Rectal smooth muscle tissue (tissue), 1 donor: ENCODE data around the gene UBE4B.
"Not testable (repeated sequence)": the region's sequence is repeated elsewhere in the genome, so short reads cannot be mapped to it uniquely, and the experiment has no call there.

ENCODE experiments used
- H3K27ac ChIP-seq: one replicate; pipeline ENCODE4 v1.7.0; 2013; ENCODE audit warnings: low read depth, low read length, inconsistent platforms
- H3K27me3 ChIP-seq: one replicate; pipeline ENCODE4 v1.7.0; 2013; ENCODE audit warnings: low read length; ENCODE audit not compliant: control insufficient read depth, insufficient read depth
- H3K36me3 ChIP-seq: one replicate; pipeline ENCODE4 v1.7.0; 2013; ENCODE audit warnings: low read length; ENCODE audit not compliant: control insufficient read depth, insufficient read depth
- H3K4me1 ChIP-seq: one replicate; pipeline ENCODE4 v1.7.0; 2013; ENCODE audit warnings: low read length; ENCODE audit not compliant: control insufficient read depth, insufficient read depth
- H3K4me3 ChIP-seq: one replicate; pipeline ENCODE4 v1.7.0; 2013; ENCODE audit warnings: low read length
- H3K9ac ChIP-seq: one replicate; pipeline ENCODE4 v1.7.0; 2013; ENCODE audit warnings: low read length

The UBE4B gene

DNA sequence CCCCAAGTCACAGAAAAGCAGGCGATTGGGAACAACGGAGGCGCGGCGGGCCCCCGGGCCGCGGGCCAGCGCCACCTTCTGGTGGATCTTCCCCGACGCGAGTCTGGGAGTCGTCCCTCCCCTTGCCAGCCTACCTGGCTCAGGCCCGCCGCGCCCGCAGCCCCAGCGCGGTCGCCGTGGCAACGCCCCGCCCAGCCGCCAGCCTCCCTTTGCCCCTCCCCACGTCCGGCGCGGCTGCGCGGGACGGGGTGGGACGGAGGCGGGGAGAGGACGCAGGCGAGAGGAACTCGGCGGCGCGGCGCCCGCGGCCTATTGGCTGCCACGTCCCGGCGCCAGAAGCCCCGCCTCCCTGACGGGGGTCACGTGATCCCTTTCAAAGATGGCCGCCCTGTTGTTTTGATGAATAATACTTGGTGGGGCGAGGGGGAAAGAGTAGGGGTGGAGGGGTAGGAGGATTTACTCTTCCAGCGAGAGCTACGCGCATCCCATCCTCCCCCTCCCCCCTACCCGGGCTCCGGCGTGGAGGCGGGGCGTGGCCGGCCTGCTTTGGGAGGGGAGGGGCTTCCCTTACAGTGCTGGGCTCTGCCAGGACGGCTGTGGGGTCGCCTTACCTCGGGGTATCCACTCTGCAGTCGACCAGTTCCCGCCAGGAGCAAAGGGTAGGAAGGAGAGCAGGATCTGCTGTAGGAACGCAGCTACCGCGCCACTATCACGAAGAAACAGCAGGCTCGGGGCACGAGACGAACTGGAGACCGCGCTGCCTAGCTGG, at the start of gene UBE4B:
UBE4B (plus strand) TSS at position 369 of the 769 bp plus-strand sequence. CDS start 713 bp downstream, outside the sequence.
- peak within 1 kb of the TSS; percentile 77 for H3K9ac ChIP-seq
- no peaks in the 10 kb centered on the region for H3K27me3 ChIP-seq
- peak within 1 kb of the TSS; percentile 95 for H3K4me3 ChIP-seq
- H3K4me1 ChIP-seq, result peaks cover 5% of the 10 kb centered on the region
- peaks cover 3% of the 10 kb centered on the region for H3K36me3 ChIP-seq
- peak within 1 kb of the TSS; percentile 98 for H3K27ac ChIP-seq

GRCh38 chr1:9984253-9984652, 48.5 kb upstream of the UBE4B start:
- H3K4me1 ChIP-seq, result no peaks in the 10 kb centered on the region
- H3K36me3 ChIP-seq, result peaks cover 7% of the 10 kb centered on the region
- H3K27ac ChIP-seq, result no peak overlapping the region
- no peak overlapping the region for H3K9ac ChIP-seq
- no peak overlapping the region for H3K4me3 ChIP-seq
- no peaks in the 10 kb centered on the region for H3K27me3 ChIP-seq

DNA sequence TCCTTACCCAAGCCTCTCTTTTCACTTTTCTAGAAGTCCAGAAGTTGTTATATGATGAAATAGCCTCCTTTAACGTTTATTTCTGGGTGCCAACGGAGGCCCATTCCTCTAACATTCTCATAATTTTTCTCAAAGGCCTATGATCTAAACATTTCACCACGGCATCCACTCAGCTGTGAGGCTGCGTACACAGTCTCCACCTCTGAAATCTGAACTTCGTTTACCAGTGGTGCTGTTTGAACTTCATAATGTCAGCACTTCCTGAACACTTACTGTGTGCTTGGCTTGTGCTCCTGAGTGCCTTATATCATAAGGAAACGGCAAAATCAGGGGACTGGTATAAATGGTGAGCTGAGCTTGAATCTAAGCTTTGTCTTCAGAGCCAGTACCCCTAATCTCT, 47.8 kb upstream of the UBE4B start:
- H3K4me3 ChIP-seq, result no peak overlapping the region
- H3K27ac ChIP-seq, result no peak overlapping the region
- peaks cover 7% of the 10 kb centered on the region for H3K36me3 ChIP-seq
- no peaks in the 10 kb centered on the region for H3K4me1 ChIP-seq
- H3K9ac ChIP-seq, result no peak overlapping the region
- no peaks in the 10 kb centered on the region for H3K27me3 ChIP-seq

DNA sequence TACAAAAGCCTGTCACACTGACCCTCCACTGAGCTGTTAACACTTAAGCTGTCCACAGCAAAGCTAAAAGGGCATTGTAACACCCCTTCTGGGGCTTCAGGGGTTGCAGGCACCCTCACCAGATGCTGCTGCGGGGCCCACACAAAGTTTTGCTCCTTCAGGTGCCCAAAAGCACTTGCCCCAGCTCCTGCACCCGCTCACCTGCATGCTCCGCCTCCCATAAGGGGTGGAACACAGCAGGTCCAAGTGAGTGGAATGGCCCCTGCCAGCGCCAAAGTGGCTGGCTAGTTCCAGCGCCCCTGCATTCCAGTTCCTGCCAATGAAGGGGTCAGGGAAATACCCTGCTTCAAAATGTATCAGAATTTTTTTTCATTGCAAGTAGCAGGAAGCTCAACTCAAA, 43.0 kb upstream of the UBE4B start:
- Histone ChIP-seq H3K27me3 (no peaks in the 10 kb centered on the region), H3K27ac (no peak overlapping the region), H3K4me3 (no peak overlapping the region), H3K36me3 (no peaks in the 10 kb centered on the region), H3K4me1 (no peaks in the 10 kb centered on the region), H3K9ac (no peak overlapping the region)

DNA sequence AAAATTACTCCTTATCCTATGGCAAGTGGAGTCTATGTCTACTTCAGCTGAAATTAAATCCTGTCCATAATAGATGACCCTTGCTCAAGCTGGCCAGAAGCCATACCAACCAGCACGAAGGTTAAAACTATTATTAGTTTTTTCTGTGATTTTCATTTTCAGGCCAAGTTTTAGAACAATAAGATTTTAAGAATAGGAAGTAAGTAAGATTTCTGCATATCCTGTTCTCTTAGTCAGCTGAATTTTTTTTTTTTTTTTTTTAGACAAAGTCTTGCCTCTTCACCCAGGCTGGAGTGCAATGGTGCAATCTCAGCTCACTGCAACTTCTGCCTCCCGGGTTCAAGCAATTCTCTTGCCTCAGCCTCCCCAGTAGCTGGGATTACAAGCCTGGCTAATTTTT, 41.8 kb upstream of the UBE4B start:
- Histone ChIP-seq H3K27me3 (no peaks in the 10 kb centered on the region), H3K4me3 (no peak overlapping the region), H3K4me1 (no peaks in the 10 kb centered on the region), H3K27ac (no peak overlapping the region), H3K9ac (no peak overlapping the region), H3K36me3 (no peaks in the 10 kb centered on the region)

GRCh38 chr1:9992910-9993309, 39.8 kb upstream of the UBE4B start:
- H3K4me3 ChIP-seq, result no peak overlapping the region
- no peaks in the 10 kb centered on the region for H3K4me1 ChIP-seq
- H3K36me3 ChIP-seq, result no peaks in the 10 kb centered on the region
- H3K27me3 ChIP-seq, result peaks cover 2% of the 10 kb centered on the region
- no peak overlapping the region for H3K27ac ChIP-seq
- no peak overlapping the region for H3K9ac ChIP-seq

DNA sequence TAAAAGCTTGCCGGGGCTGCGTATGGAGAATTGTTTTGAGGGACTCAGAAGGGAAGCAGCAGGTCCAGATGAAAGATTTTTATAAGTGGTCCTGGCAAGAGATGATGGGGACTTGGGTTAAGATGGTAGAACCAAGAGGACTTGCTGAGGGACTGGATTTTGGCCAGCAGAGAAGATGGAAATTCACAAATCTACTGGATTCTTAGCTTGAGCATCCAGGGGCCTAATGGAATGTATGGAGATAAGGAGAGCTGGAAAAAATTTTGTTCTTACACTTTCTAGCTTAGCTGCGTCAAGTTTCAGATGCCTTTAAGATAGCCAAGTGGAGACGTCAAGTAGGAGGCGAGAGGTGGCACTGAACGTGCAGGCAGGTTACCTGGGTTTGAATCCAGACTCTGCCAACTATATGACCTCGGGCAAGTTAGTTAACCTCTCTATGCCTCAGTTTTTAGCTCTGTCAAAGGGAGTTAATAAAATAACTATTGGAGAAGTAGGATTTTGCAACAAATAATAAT, 39.1 kb upstream of the UBE4B start:
- Histone ChIP-seq H3K4me3 (no peak overlapping the region), H3K27ac (no peak overlapping the region), H3K27me3 (peaks cover 2% of the 10 kb centered on the region), H3K4me1 (no peaks in the 10 kb centered on the region), H3K36me3 (no peaks in the 10 kb centered on the region), H3K9ac (no peak overlapping the region)

GRCh38 chr1:9996624-9997582, 35.9 kb upstream of the UBE4B start, which contains the start of gene RBP7:
Gene RBP7, plus strand, starts transcription at chr1:9997228. Its CDS starts 31 bp downstream, at chr1:9997259.
- Histone ChIP-seq H3K4me3 (peak within 1 kb of the TSS; percentile 48), H3K27ac (no peak within 1 kb of the TSS), H3K27me3 (peaks cover 2% of the 10 kb centered on the region), H3K4me1 (no peaks in the 10 kb centered on the region), H3K36me3 (no peaks in the 10 kb centered on the region), H3K9ac (no peak within 1 kb of the TSS)

DNA sequence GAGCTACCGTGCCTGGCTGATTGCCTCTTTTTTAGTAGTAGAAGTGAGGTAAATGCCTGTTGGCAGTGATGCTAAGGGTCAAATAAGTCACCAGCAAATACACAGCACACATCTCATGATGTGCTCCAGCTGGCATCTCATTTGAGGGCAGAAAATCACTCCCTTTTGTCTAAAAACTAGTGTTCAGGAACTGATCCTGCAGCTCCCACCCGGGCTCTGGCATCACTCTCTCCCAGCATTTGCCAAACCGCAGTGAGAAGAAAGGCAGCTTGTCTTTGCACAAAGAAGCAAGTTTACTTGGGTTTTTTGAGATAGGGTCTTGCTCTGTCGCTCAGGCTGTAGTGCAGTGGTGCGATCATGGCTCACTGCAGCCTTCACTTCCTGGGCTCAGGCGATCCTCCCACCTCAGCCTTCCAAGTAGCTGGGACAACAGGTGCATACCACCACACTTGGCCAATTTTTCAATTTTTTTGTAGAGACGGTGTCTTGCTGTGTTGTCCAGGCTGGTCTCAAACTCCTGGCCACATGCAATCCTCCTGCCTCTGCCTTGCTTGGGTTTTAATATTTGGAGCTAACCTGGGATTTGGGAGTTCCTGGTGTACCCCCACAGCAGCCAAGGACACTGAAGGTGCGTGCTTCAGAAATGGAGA, 31.6 kb upstream of the UBE4B start:
- peaks cover 2% of the 10 kb centered on the region for H3K27me3 ChIP-seq
- H3K36me3 ChIP-seq, result no peaks in the 10 kb centered on the region
- no peak overlapping the region for H3K4me3 ChIP-seq
- H3K27ac ChIP-seq, result no peak overlapping the region
- no peak overlapping the region for H3K9ac ChIP-seq
- H3K4me1 ChIP-seq, result no peaks in the 10 kb centered on the region

DNA sequence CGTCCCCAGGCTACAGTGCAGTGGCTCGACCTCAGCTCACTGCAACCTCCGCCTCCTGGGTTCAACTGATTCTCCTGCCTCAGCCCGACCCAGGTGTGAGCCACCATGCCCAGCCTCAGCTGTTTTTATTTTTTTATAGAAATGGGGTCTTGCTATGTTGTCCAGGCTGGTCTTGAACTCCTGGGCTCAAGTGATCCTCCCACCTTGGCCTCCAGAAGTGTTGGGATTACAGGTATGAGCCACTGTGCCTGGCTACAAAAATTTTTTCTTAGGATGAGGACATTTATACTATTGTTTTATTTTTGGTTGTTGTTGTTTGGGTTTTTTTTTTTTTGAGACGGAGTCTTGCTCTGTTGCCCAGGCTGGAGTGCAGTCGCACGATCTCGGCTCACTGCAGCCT, 27.5 kb upstream of the UBE4B start:
- H3K4me1 ChIP-seq, H3K4me3 ChIP-seq, H3K9ac ChIP-seq, H3K27ac ChIP-seq, H3K27me3 ChIP-seq, H3K36me3 ChIP-seq: not testable (repeated sequence)

DNA sequence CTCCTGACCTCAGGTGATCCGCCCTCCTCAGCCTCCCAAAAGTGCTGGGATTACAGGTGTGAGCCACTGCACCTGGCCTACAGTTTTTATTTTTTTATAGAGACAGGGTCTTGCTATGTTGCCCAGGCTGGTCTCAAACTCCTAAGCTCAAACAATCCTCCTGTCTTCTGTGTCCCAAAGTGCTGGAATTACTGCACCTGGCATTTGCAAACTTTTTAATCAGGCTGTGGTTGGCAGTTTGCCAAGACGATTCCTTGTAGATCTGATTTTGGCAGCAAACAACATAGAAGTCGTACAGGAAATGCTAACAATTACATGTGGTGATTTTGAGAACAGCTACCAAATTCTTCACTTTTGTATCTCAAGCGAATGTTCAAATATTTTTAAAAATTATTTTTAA, 25.6 kb upstream of the UBE4B start:
- Histone ChIP-seq H3K27ac (no peak overlapping the region), H3K36me3 (no peaks in the 10 kb centered on the region), H3K4me3 (no peak overlapping the region), H3K27me3 (no peaks in the 10 kb centered on the region), H3K4me1 (no peaks in the 10 kb centered on the region), H3K9ac (no peak overlapping the region)

DNA sequence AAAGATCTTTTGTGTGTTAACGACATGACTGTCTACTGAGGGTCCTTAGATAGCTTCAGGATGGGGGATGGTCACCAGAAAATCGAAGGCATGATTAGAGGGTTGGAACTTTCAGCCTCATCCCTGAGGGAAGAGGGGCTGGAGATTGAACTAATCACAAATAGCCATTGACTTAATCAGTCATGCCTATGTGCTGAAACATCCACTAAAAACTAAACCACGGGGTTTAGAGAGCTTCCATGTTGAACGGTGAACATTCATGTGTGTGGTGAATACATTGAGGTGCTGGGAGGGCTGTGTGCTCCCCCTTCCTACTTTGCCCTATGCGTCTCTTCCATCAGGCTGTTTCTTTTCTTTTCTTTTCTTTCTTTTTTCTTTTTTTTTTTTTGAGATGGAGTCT, 18.7 kb upstream of the UBE4B start:
- no peak overlapping the region for H3K27ac ChIP-seq
- no peaks in the 10 kb centered on the region for H3K36me3 ChIP-seq
- H3K9ac ChIP-seq, result no peak overlapping the region
- no peak overlapping the region for H3K4me3 ChIP-seq
- H3K27me3 ChIP-seq, result no peaks in the 10 kb centered on the region
- no peaks in the 10 kb centered on the region for H3K4me1 ChIP-seq
